ACHN (cell line): ENCODE data around the gene GHR.
"Not testable (repeated sequence)": the region's sequence is repeated elsewhere in the genome, so short reads cannot be mapped to it uniquely, and the experiment has no call there.

Experiments
- DNase-seq: peaks from one replicate; pipeline ENCODE4 v3.0.0-alpha.2; 2015
- in situ Hi-C: cut with HindIII; loops from 2 replicates; pipeline ENCODE4 v1.10.0; 2017; ENCODE audit warnings: low sequenced_read_pairs, low pct_ligation_motif_present, low pct_unique_long_range_greater_than_20kb

GHR gene

GRCh38 chr5:42547894-42548293, 124.7 kb downstream of the GHR start:
- in situ Hi-C loops, result no loop called here
- no peak for DNase-seq

DNA sequence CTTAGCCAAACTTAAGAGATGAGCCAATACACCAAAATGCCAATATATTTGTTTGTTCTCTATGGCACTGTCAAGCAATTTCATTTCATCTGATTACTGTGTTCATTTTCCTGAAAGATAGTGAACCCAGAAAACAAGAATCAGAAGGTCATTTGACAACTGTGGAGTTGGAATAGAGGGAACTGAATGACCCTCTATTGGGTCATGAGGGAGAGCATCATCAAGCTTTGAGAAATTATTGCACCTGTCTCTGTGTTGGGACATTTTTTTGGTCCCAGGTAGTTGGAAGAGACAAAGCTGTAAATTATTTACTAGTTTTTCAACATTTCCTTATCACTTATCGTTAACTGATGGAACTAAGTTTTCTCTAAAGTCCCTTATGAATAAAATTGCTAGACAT, 129.4 kb downstream of the GHR start:
- no peak for DNase-seq
- in situ Hi-C loops, result no loop called here

DNA sequence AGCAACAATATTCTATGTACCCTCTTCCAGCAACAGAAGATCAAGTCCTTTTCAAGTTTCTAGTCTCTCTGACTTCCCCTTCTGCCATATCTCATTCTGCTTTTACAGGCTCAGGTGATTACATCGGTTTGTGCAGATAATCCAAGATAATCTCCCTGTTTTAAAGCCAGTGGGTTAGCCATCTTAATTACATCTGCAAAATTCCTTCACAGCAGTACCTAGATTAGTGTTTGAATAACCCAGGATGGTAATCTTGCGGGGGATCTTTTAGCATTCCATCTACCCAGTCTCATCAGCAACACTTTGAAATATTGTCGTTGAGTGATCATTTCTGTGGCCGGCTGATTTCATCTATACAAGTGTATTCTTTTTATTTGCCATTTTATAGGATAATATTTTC, 130.2 kb downstream of the GHR start:
- in situ Hi-C loops, result no loop called here
- no peak for DNase-seq

- in situ Hi-C loops, result no loop called here
- no peak for DNase-seq
Observed at GRCh38 chr5:42555010-42555409, 131.8 kb downstream of the GHR start.

DNA sequence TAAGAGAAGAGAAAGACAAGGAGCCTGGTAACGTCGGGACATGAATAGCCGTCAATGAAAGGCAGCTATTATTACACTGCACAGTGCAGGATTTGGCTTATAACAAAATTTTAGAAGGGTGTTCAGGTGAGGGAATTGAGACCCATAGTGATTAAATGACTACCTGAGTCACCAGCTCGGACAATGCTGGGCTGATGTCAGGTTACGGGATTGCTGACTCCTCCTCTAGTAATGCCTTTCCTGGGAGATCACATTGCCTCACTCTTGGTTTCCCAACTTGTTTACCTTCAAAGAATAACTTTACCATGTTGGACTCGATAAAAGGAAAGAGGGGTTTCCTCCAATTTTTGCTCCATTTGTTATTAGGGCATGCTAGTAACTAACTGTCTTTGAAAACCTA, 132.6 kb downstream of the GHR start:
- in situ Hi-C loops, result no loop called here
- no peak for DNase-seq

DNA sequence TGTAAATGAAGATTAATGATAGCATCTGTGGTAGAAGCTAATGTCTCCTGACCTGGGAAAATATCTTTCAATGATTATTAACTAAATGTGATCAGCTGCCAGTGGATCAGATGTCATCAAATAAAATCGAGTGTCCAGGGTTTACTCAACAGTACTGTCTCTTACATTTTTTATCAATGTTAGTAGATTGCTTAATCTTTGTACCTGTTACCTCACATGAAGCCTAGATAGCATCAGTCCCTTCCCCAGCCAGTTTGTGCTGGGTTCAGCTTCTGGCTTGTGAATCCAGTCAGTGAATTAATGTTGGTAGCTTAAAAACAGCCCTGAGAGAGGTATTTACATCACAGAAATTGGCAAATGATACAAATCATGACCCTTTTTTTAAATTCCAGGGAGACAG, 134.4 kb downstream of the GHR start:
- in situ Hi-C loops, result no loop called here
- DNase-seq, result no peak

DNA sequence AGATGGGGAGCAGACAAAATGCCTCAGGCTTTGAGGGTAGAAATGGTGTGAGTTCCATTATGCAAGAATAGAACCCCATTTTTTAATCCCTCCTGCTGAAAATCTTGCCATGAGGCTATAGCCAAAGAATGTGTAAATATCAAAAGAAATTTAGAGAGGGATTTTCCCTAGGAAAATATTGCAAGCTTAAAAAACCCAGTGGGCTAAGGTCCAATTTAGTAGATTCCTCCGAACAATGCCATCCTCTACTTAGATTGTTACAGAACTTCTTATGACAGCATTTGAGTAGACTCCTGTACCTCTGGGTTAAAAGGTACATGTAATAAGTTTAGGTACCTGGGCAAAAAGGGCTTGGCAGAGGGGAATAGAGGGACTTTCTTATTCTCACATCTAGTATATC, 138.4 kb downstream of the GHR start:
- no peak for DNase-seq
- in situ Hi-C loops, result no loop called here

GRCh38 chr5:42564689-42565356, 141.6 kb downstream of the GHR start:
- in situ Hi-C loops, result no loop called here
- DNase-seq, result no peak

DNA sequence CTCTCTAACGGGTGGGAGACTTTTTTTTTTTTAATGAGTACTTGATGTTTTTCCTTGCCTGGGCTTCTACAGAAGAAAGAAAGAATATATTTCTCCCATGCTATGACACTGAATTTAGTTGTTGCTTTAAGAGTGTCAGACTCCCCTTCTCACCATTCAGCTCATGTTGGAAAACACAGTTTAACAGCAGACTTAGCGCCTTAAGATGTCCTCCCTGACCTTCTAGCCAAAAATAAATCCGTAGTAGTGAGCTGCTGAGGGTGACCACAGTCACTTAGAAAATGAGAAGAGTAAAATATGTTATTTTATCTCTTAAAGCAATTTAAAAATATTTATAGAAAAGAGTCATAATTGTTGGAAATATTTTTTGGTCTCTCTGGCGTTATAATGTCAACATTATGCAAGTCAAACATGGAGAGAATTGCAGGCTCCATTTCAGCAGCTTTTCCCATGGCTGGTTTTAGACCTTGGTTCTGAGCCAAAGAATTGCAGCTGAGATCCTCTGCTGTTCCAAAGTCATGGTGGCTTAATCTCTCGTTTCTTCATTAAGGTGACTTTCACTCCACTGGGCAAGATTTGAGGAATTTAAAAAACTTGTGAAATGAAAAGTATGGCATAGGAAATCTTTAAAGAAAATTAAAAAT, 143.5 kb downstream of the GHR start:
- no peak for DNase-seq
- in situ Hi-C loops, result no loop called here

DNA sequence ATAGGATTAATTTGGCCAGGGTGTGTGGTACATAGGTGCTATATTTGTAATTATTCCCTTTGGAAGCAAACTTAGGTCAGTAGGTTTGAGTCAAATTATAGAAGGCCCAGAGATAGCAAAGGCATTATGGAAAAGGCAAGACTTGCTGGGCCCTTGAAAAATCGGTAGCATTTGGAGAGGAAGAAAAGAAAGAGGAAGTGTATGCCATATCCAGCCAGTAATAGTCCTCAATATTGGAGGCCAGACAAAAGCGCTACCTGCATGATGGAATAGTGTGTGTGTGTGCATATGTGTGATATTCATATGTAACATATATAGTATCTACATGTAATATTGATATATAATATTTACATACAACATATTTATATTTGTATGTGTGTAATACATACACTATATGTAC, 146.1 kb downstream of the GHR start:
- in situ Hi-C loops, result no loop called here

DNA sequence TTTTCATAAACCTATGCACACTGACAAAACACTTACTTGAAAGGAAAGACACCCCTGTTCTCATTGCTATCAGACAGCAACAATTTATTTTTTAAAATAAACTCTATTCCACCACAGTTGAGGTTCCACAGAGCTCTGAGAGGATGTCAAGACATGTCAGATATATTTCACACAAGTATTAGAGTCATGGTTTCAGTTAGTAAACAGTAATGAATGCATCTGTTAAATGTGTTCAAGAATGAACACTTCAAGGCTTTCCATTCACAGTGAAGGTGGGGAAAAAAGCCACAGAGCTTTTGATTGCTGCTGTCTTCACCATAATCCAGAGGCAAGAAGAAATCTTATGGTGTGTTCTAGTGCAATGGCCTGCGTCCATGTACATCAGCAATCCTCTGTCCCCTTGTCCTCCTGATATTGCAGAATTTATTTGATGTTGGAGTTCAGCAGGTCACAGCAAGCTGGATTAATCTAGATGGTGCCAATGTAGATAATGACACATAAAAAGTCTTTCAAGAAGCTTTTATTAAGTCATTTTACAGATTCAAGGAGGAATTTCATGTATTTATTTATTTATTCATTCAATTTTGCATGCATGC, 146.8 kb downstream of the GHR start:
- in situ Hi-C loops, result no loop called here
- DNase-seq, result no peak

More for the DNA sequence above, 146.1 kb downstream of the GHR start:
- DNase-seq, result no peak

GRCh38 chr5:42570966-42571960, 148.0 kb downstream of the GHR start:
- DNase-seq, result no peak
- in situ Hi-C loops, result no loop called here

GRCh38 chr5:42572313-42572712, 149.1 kb downstream of the GHR start:
- in situ Hi-C loops, result no loop called here
- no peak for DNase-seq

GRCh38 chr5:42573386-42573785, 150.1 kb downstream of the GHR start:
- in situ Hi-C loops, result no loop called here

GRCh38 chr5:42575914-42576313, 152.7 kb downstream of the GHR start:
- in situ Hi-C loops, DNase-seq: not testable (repeated sequence)

More at GRCh38 chr5:42573386-42573785, 150.1 kb downstream of the GHR start:
- DNase-seq, result no peak

DNA sequence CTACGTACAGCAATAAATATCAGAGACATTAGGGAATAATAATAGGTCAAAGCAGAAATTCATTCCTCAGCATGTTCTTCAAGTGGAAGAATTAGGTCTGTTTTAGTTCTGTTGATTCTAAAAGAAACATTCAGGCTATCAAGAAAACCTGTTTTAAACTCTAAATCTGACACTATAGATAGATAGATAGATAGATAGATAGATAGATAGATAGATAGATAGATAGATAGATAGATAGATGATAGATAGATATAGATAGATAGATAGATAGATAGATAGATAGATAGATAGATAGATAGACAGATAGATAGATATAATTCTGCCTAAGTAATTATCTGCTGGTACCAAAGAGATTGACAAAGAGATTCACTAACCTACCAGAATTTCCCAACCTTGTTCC, 155.7 kb downstream of the GHR start:
- in situ Hi-C loops, DNase-seq: not testable (repeated sequence)

DNA sequence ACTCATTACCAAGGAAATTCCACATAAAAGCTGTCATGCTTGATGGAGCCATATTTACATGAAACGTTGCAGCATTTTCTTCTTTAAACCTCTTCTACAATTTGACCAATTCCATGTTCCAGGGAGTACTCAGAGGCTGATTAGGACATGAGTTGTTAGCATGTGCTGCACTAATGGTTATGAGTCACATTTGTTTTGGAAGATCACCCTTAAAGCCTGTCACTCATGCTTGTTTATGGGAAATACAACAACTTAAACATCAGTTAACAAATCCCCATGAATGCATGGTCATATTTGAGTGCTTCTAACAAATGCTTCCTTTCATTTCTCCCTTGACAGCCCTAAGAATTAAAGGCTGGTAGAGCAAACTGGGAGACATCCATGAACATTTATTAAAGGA, 156.1 kb downstream of the GHR start:
- no peak for DNase-seq
- in situ Hi-C loops, result no loop called here

GRCh38 chr5:42581845-42582244, 158.6 kb downstream of the GHR start:
- DNase-seq, result no peak
- in situ Hi-C loops, result no loop called here

- DNase-seq, result no peak
- in situ Hi-C loops, result no loop called here
Observed at GRCh38 chr5:42582723-42583122, 159.5 kb downstream of the GHR start.
